Measurements from ENCODE around the gene DDIT3.

DDIT3 gene

DNA sequence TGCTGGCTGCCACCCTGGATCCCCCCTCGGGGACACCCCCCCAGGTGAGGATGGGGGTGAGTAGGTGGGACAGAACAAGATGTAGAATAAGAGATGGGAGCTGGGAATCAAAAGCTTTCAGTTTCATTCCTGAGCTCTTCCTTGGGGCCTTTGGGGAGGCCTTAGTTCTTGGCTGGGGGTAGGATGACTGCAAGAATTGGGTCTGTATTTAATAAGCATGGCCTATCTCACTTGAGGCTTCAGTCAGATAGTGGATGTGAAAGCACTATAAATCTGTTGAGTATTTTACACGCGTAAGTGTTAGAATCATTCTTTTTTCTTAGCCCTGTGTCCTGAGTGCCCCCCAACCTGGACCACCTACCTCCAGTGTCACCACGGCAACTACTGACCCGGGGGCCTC is 6.9 kb upstream of the DDIT3 start:
- Histone ChIP-seq H3K36me3 (ENCODE audit: low read depth) (peaks cover 75% of the 10 kb centered on the region), H3K27ac (ENCODE audit: poor library complexity, severe bottlenecking) (no peak overlapping the region), H3K4me1 (ENCODE audit: insufficient read depth, poor library complexity, severe bottlenecking) (peaks cover 4% of the 10 kb centered on the region)

DNA sequence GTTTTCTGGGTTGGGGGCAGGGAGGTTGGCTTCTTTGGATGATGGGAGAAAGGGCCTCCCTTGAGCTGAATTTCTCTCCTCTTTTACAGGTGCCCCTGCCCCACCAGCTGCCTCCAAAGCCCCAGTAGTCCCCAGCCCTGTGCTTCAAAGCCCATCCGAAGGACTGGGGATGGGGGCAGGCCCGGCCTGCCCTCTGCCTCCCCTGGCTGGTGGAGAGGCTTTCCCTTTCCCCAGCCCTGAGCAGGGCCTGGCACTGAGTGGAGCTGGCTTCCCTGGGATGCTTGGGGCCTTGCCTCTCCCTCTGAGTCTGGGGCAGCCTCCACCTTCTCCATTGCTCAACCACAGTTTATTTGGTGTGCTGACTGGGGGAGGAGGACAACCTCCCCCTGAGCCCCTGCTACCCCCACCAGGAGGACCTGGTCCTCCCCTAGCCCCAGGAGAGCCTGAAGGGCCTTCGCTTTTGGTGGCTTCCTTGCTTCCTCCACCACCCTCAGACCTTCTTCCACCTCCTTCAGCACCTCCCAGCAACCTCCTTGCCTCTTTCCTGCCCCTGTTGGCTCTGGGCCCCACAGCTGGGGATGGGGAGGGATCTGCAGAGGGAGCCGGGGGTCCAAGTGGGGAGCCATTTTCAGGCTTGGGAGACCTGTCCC is 6.3 kb upstream of the DDIT3 start:
- Histone ChIP-seq H3K36me3 (ENCODE audit: low read depth) (peaks cover 69% of the 10 kb centered on the region), H3K4me1 (ENCODE audit: insufficient read depth, poor library complexity, severe bottlenecking) (peaks cover 9% of the 10 kb centered on the region), H3K27ac (ENCODE audit: poor library complexity, severe bottlenecking) (no peak overlapping the region), H3K27me3 (ENCODE audit: insufficient read depth, poor library complexity, severe bottlenecking) (no peaks in the 10 kb centered on the region), H3K9me3 (ENCODE audit: severe bottlenecking) (no peaks in the 10 kb centered on the region), H3K4me3 (ENCODE audit: severe bottlenecking) (no peak overlapping the region)
- DNase-seq (ENCODE audit: low spot score) (no peak), ATAC-seq (ENCODE audit: low read depth) (no peak)
- TF ChIP-seq, protein P1, sequence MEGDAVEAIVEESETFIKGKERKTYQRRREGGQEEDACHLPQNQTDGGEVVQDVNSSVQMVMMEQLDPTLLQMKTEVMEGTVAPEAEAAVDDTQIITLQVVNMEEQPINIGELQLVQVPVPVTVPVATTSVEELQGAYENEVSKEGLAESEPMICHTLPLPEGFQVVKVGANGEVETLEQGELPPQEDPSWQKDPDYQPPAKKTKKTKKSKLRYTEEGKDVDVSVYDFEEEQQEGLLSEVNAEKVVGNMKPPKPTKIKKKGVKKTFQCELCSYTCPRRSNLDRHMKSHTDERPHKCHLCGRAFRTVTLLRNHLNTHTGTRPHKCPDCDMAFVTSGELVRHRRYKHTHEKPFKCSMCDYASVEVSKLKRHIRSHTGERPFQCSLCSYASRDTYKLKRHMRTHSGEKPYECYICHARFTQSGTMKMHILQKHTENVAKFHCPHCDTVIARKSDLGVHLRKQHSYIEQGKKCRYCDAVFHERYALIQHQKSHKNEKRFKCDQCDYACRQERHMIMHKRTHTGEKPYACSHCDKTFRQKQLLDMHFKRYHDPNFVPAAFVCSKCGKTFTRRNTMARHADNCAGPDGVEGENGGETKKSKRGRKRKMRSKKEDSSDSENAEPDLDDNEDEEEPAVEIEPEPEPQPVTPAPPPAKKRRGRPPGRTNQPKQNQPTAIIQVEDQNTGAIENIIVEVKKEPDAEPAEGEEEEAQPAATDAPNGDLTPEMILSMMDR (IDR thresholded peaks at IDR 0.05; ENCODE audit: poor library complexity, severe bottlenecking): no peak

More for the DNA sequence above, 6.9 kb upstream of the DDIT3 start:
- Histone ChIP-seq H3K27me3 (ENCODE audit: insufficient read depth, poor library complexity, severe bottlenecking) (no peaks in the 10 kb centered on the region), H3K4me3 (ENCODE audit: severe bottlenecking) (no peak overlapping the region), H3K9me3 (ENCODE audit: severe bottlenecking) (no peaks in the 10 kb centered on the region)
- no peak for ATAC-seq (ENCODE audit: low read depth)
- TF ChIP-seq, protein P1 (IDR thresholded peaks at IDR 0.05; ENCODE audit: poor library complexity, severe bottlenecking): no peak
- DNase-seq (ENCODE audit: low spot score): no peak

DNA sequence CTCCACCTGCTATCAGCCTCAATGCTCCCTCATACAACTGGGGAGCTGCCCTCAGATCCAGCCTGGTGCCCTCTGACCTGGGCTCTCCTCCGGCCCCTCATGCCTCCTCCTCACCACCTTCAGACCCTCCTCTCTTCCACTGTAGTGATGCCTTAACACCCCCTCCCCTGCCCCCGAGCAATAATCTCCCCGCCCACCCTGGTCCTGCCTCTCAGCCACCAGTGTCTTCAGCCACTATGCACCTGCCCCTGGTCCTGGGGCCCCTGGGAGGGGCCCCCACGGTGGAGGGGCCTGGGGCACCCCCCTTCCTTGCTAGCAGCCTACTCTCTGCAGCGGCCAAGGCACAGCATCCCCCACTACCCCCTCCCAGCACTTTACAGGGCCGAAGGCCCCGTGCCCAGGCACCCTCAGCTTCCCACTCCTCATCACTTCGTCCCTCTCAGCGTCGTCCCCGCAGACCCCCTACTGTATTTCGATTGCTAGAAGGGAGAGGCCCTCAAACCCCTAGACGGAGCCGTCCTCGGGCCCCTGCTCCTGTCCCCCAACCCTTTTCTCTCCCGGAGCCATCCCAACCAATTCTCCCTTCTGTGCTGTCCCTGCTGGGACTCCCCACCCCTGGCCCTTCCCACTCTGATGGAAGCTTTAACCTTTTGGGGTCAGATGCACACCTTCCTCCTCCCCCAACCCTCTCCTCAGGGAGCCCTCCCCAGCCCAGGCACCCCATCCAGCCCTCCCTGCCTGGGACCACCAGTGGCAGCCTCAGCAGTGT is 5.5 kb upstream of the DDIT3 start:
- peaks cover 17% of the 10 kb centered on the region for H3K4me1 ChIP-seq (ENCODE audit: insufficient read depth, poor library complexity, severe bottlenecking)
- no peak overlapping the region for H3K27ac ChIP-seq (ENCODE audit: poor library complexity, severe bottlenecking)
- no peak overlapping the region for H3K4me3 ChIP-seq (ENCODE audit: severe bottlenecking)
- TF ChIP-seq, protein P1 (IDR thresholded peaks at IDR 0.05; ENCODE audit: poor library complexity, severe bottlenecking): no peak
- DNase-seq (ENCODE audit: low spot score): no peak
- no peaks in the 10 kb centered on the region for H3K27me3 ChIP-seq (ENCODE audit: insufficient read depth, poor library complexity, severe bottlenecking)
- H3K9me3 ChIP-seq (ENCODE audit: severe bottlenecking): no peaks in the 10 kb centered on the region
- peaks cover 61% of the 10 kb centered on the region for H3K36me3 ChIP-seq (ENCODE audit: low read depth)
- ATAC-seq (ENCODE audit: low read depth): no peak

DNA sequence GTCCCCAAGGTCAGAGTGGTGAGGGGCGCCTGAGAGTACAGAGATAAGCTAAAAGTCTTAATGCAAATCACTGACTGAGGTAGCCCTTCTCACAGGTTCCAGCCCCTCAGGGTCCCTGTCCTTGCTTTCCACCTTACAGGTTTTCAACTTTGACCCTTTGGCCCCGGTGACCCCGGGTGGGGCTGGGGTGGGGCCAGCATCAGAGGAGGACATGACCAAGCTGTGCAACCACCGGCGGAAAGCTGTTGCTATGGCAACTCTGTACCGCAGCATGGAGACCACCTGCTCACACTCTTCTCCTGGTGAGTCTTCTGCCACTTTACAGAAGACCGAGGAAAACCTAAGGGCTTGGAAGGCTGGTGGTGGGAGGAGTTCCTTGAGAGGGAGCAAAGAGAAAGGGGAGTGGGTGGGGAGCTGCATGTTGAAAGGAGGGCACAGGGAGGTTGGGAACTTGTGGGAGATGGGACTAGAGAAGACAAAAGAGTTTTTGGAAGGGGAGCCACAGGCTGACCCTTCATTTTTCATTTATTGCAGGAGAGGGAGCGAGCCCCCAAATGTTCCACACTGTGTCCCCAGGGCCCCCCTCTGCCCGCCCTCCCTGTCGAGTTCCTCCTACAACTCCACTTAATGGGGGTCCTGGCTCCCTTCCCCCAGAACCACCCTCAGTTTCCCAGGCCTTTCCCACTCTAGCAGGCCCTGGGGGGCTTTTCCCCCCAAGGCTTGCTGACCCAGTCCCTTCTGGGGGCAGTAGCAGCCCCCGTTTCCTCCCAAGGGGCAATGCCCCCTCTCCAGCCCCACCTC is 4.7 kb upstream of the DDIT3 start:
- no peak for DNase-seq (ENCODE audit: low spot score)
- Histone ChIP-seq H3K27ac (ENCODE audit: poor library complexity, severe bottlenecking) (no peak overlapping the region), H3K9me3 (ENCODE audit: severe bottlenecking) (no peaks in the 10 kb centered on the region), H3K27me3 (ENCODE audit: insufficient read depth, poor library complexity, severe bottlenecking) (no peaks in the 10 kb centered on the region), H3K4me3 (ENCODE audit: severe bottlenecking) (no peak overlapping the region), H3K4me1 (ENCODE audit: insufficient read depth, poor library complexity, severe bottlenecking) (peaks cover 18% of the 10 kb centered on the region), H3K36me3 (ENCODE audit: low read depth) (peaks cover 55% of the 10 kb centered on the region)
- TF ChIP-seq, protein P1 (IDR thresholded peaks at IDR 0.05; ENCODE audit: poor library complexity, severe bottlenecking): no peak
- no peak for ATAC-seq (ENCODE audit: low read depth)
